Ovary (tissue), 9 donors: ENCODE results near the gene NFIB. TPM values are rescaled to one million over a fixed set of nuclear protein-coding genes. Genes with fewer than 3 reads are reported as not detected.
A peak's percentile ranks its signal among the peaks of the same experiment; 100 is the strongest.

Experiments
- DNase-seq, 5 donors: peaks; one replicate each; pipeline ENCODE4 v3.0.0-alpha.2; 2019 to 2020
- H3K27ac ChIP-seq, 2 donors: fragments of 200-600 bp; one replicate each; pipeline versions ENCODE4 v1.5.1 to v1.8.0; 2019 to 2022
- H3K27me3 ChIP-seq: fragments of 200-600 bp; one replicate; pipeline ENCODE4 v1.8.0; 2022
- H3K36me3 ChIP-seq: fragments of 200-600 bp; sonication (generic); one replicate; pipeline ENCODE4 v1.5.1; 2019
- H3K4me1 ChIP-seq: one replicate; pipeline ENCODE4 v1.8.1; 2013; ENCODE audit warnings: mild to moderate bottlenecking, moderate library complexity; ENCODE audit not compliant: insufficient read depth
- H3K4me3 ChIP-seq: fragments of 200-600 bp; sonication (generic); one replicate; pipeline ENCODE4 v1.5.1; 2017
- H3K9me3 ChIP-seq, 2 donors: fragments of 200-600 bp in 1 of 2; sonication (generic) in 1 of 2; one replicate each; pipeline versions ENCODE4 v1.5.1 to v1.8.1; 2013 to 2019; ENCODE audit warnings: mild to moderate bottlenecking in 1 of 2, moderate library complexity in 1 of 2
- CTCF ChIP-seq, 3 donors: fragments of 450-650 bp in 2 of 3; fragments of 200-600 bp in 1 of 3; IDR thresholded peaks; one replicate each; pipeline versions ENCODE4 v1.5.1 to v1.8.0; 2016 to 2022; ENCODE audit warnings: antibody characterized with exemption in 3 of 3, mild to moderate bottlenecking in 1 of 3
- EP300 ChIP-seq: sonication (generic); formaldehyde crosslinking; IDR thresholded peaks from one replicate; pipeline ENCODE4 v1.6.1; 2017; ENCODE audit warnings: antibody characterized with exemption
- POLR2A ChIP-seq: fragments of 450-650 bp; IDR thresholded peaks from one replicate; pipeline ENCODE4 v1.6.1; 2017; ENCODE audit warnings: antibody characterized with exemption, mild to moderate bottlenecking, moderate library complexity
- WGBS, 3 donors: extraction: QIAGEN DNeasy Blood & Tissue Kit in 1 of 3; methylation state at CpG; one replicate each; pipeline versions ENCODE4 v1.1.5 to v1.1.7; 2013 to 2017; 5-methylcytosine and 5-hydroxymethylcytosine counted together
- intact Hi-C, 4 donors: fragments of 100-400 bp; cut with DNase I; formaldehyde crosslinking; loops; one replicate each; pipeline versions ENCODE4 v1.11.0 to v1.15.1; 2022 to 2023
- polyA plus RNA-seq, 2 donors: library from polyadenylated mRNA; stranded (reverse); fragments of 200-250 nt in 1 of 2; fragments of 350-450 nt in 1 of 2; fragmentation: Illumina TruSeq in 1 of 2; extraction: RNeasy Lipid Tissue Mini Kit (QIAGEN cat#74804) in 1 of 2; gene quantifications; one replicate each; pipeline ENCODE4 v1.2.3, GENCODE V29; 2013 to 2014
- total RNA-seq, 7 donors: library from RNA; depleted of rRNA in 2 of 7; stranded (reverse); fragments of >200 nt in 2 of 7; fragmentation: NEBNext Ultra II Directional in 3 of 7; extraction: Animal tissue kit (Norgen Biotek cat#: 25700) in 3 of 7; gene quantifications; one replicate each; pipeline versions ENCODE4 v1.1.0 to v1.2.4, GENCODE V29; 2016 to 2023
- donor health status: DM: no; HTN: no; CAD: no; lungs with moderate emphysema.
- donor health status: DM: no; HTN: no; CAD: no.
- donor health status: Bipolar disorder and iron deficiency.
- donor health status: DM: yes; HTN: yes; CAD: no.
- donor health status: DM: no; HTN: no; CAD: no.
- donor health status: DM: yes; HTN: yes; CAD: no.

The NFIB gene
- total and polyA plus RNA-seq, 9 donors: 8.7 to 111 (median 53.2) TPM

- H3K27me3 ChIP-seq: no peaks in the 10 kb centered on the region
- H3K4me1 ChIP-seq: peaks cover 2% of the 10 kb centered on the region
- DNase-seq: no peak
- no peaks in the 10 kb centered on the region for H3K36me3 ChIP-seq
- no peak overlapping the region for H3K4me3 ChIP-seq
- WGBS, 3 donors: 86 to 92% (median 90%) methylated on average over 9 of the region's 9 CpGs
- TF ChIP-seq EP300 (no peak), CTCF (IDR thresholded peaks at IDR 0.05) (no peak), POLR2A (no peak)
- H3K9me3 ChIP-seq: no peaks in the 10 kb centered on the region
- intact Hi-C loops: loop anchor here in 1 of 4 donors (10.0 kb wide), 1 partner anchor 900 kb away; no protein-coding TSS in a partner anchor
- no peak overlapping the region for H3K27ac ChIP-seq
Measured at GRCh38 chr9:14344941-14345353, 31.0 kb upstream of the NFIB start.

GRCh38 chr9:14344053-14344524 lies 30.1 kb upstream of the NFIB start:
- DNase-seq: peak in 4 of 5 donors; percentile 35 to 58 (median 38)
- intact Hi-C loops: loop anchor here in 1 of 4 donors (10.0 kb wide), 1 partner anchor 899 kb away; no protein-coding TSS in a partner anchor
- WGBS, 3 donors: 17 to 23% (median 23%) methylated on average over 6 of the region's 6 CpGs
- Histone ChIP-seq H3K27me3 (no peaks in the 10 kb centered on the region), H3K4me3 (no peak overlapping the region), H3K4me1 (peaks cover 2% of the 10 kb centered on the region), H3K36me3 (no peaks in the 10 kb centered on the region), H3K27ac (no peak overlapping the region), H3K9me3 (no peaks in the 10 kb centered on the region)
- TF ChIP-seq CTCF (IDR thresholded peaks at IDR 0.05): no peak
- no peak for TF ChIP-seq POLR2A
- TF ChIP-seq EP300: no peak

- WGBS, 3 donors: 30 to 46% (median 41%) methylated on average over 5 of the region's 5 CpGs
- H3K27me3 ChIP-seq: no peaks in the 10 kb centered on the region
Measured at GRCh38 chr9:14343261-14344031, 29.5 kb upstream of the NFIB start.

GRCh38 chr9:14342736-14343135 lies 28.8 kb upstream of the NFIB start:
- peaks cover 2% of the 10 kb centered on the region for H3K4me1 ChIP-seq
- 88 to 91% (median 89%) methylated on average over 4 of the region's 4 CpGs for WGBS, 3 donors
- H3K27ac ChIP-seq: no peak overlapping the region

More at GRCh38 chr9:14343261-14344031, 29.5 kb upstream of the NFIB start:
- no peak for TF ChIP-seq EP300
- peaks cover 2% of the 10 kb centered on the region for H3K4me1 ChIP-seq
- H3K9me3 ChIP-seq: no peaks in the 10 kb centered on the region
- no peak overlapping the region for H3K4me3 ChIP-seq
- intact Hi-C loops: loop anchor here in 1 of 4 donors (10.0 kb wide), 1 partner anchor 899 kb away; no protein-coding TSS in a partner anchor
- DNase-seq: no peak
- H3K36me3 ChIP-seq: no peaks in the 10 kb centered on the region
- H3K27ac ChIP-seq: no peak overlapping the region

More at GRCh38 chr9:14342736-14343135, 28.8 kb upstream of the NFIB start:
- intact Hi-C loops: loop anchor here in 1 of 4 donors (10.0 kb wide), 1 partner anchor 898 kb away; no protein-coding TSS in a partner anchor
- H3K4me3 ChIP-seq: no peak overlapping the region
- no peak for DNase-seq
- no peaks in the 10 kb centered on the region for H3K27me3 ChIP-seq
- H3K9me3 ChIP-seq: no peaks in the 10 kb centered on the region
- no peak for TF ChIP-seq CTCF (IDR thresholded peaks at IDR 0.05)
- no peak for TF ChIP-seq POLR2A
- no peak for TF ChIP-seq EP300
- H3K36me3 ChIP-seq: no peaks in the 10 kb centered on the region
